NOMO-1 treated with DMSO at 0.1 percent for 48 hours (cell line): ENCODE measurements around the gene MBIP.
"Not testable (repeated sequence)": the region's sequence is repeated elsewhere in the genome, so short reads cannot be mapped to it uniquely, and the experiment has no call there.

ENCODE experiments used
- DNase-seq: peaks from one replicate; lab custom pipeline; 2025; ENCODE audit not compliant: unreplicated experiment; lab: John Stamatoyannopoulos, UW

MBIP gene, protein sequence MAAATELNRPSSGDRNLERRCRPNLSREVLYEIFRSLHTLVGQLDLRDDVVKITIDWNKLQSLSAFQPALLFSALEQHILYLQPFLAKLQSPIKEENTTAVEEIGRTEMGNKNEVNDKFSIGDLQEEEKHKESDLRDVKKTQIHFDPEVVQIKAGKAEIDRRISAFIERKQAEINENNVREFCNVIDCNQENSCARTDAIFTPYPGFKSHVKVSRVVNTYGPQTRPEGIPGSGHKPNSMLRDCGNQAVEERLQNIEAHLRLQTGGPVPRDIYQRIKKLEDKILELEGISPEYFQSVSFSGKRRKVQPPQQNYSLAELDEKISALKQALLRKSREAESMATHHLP

DNA sequence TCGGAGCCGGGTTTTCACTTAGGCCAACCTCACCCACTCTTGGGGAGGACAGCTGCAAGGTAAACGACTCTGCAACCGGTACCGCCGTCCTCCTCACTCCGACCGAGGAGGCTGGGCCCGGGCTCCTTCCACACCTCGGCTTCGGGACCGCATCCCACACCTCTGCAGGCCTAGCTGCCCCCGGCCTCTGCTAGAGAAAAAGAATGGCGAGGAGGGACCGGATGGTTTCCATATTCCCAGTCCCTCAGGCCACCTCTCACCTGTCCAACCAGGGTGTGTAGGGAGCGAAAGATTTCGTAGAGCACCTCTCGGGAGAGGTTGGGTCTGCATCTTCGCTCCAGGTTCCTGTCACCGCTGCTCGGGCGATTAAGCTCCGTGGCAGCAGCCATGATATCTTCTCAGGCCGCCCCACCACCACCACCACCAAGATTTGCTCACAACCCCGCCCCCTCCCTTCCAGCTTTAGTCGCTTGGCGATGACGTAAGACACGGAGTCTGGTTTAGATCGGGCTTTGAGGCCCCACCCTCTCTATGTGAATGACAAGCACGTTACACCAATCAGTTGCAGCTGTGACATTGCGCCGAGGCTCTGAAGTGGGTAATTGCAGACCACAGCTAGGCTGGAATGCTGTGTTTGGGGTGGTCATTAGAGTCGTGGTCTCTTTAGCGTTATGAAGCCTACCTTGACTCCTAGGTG lies at the start of gene MBIP:
Gene MBIP, minus strand, starts transcription at position 438 of the 697 bp plus-strand sequence. Its CDS starts 49 bp downstream, at position 389.
- DNase-seq = peak; percentile 93

- no peak for DNase-seq
Measured at GRCh38 chr14:36367985-36368774, 47.7 kb upstream of the MBIP start.

DNA sequence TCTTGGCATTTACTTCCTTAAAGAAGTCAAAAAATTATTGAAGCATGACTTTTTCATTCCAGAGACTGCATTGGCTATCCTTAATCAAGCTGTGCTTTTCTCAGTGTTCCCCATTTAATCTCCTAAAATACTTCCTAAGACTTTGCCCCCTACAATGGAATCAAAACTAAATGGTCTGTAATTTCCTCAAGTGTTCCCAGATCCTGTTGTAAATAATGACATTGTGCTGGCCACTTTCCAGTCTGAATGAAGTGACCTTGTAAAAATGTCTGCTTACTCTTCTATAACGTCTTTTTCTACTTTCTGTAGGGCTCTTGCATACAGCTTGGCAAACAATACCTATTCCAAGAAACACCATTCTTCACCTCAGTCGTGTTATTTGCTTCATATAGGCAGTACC lies 45.3 kb upstream of the MBIP start:
- no peak for DNase-seq

- peak; percentile 18 for DNase-seq
Measured at GRCh38 chr14:36363704-36364103, 43.3 kb upstream of the MBIP start.

GRCh38 chr14:36362648-36363047 lies 42.2 kb upstream of the MBIP start:
- DNase-seq = no peak

GRCh38 chr14:36361210-36361853 lies 40.9 kb upstream of the MBIP start:
- peak; percentile 82 for DNase-seq

- no peak for DNase-seq
Measured at GRCh38 chr14:36356862-36357261, 36.4 kb upstream of the MBIP start.

DNA sequence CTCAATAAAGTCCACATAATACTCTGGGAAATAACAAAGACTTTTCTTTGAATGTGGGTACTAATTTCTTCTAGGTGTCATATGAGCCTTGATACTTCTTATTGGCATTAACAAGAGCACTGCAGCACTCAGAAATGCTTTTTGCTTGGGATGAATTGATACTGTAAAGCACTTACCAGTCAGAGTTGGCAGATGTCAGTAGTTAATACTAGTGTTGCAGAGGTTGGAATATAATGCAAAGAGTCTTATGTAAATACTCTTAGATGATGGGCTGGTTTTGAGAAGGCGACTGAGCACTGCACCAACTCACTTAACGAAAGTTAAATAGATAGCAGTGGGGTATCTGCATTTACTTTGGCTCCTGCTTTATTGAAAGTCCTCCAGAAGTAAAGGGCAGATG lies 25.6 kb upstream of the MBIP start:
- DNase-seq = no peak

- DNase-seq = no peak
Measured at GRCh38 chr14:36344211-36344610, 23.8 kb upstream of the MBIP start.

GRCh38 chr14:36341811-36342210 lies 21.4 kb upstream of the MBIP start:
- DNase-seq = not testable (repeated sequence)

DNA sequence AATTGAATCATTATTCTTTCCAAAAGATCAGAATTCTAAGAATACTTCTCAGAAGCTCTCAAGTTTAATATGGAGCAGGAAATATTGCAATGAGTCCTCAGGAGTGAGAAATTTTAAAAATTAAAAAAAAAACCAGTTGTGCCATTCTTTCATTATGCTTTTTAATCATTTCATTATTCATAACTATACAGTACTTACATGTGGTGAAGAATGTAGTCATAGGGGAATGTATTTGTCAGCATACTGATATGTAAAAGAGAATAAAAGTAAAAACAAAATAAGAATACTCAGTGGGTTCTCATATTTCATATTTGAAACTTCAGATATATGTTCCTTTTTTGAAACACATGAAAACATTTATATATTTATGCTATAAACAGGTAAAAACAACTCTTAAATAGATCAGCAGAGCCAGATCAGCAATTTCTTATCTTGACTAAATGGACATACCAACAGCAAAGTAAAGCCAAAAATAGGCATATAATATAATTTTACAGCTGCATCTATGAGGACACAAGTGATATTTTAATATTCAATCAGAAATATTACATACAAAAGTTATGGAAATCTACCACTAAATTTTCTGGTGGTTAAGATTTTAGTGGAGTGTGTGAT lies 19.9 kb upstream of the MBIP start:
- DNase-seq = no peak

DNA sequence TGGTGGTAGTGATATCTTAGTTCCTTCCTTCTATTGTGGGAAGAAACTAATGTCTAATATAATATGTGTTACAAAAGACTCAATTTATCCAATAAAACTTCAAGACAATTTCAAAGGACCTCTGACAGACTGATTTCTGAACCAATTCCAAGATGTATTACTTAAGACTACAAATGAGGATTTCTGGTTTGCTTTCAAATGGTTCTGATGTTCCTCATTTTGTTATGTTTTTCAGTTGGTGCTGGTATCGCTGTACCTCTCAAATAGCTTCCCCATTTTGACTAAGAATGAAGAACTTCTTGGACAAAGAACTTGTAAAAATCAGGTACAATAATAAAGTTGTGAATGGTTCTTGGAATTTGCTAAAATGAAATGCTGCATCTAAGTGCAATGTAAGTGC lies 19.4 kb upstream of the MBIP start:
- DNase-seq = peak; percentile 91

GRCh38 chr14:36333119-36333518 lies 12.7 kb upstream of the MBIP start:
- DNase-seq = no peak

GRCh38 chr14:36327573-36327972 lies 7.1 kb upstream of the MBIP start:
- DNase-seq = not testable (repeated sequence)

DNA sequence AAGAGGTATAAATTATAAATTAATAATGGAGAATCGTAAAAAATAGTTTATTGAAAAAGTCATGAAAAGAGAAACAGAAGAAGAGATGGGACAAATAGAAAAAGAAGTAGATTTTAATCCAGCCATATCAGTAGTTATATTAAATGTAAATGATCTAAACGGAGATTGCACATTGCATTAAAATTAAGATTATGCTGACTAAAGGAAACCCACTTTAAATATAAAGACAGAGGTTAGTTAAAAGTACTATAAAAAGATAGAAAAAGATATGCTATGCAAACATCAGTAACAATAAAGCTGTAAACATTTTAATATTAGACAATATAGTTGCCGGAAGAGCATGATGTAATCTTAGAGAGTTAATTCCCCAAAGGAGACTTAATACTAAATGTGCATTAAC lies 5.4 kb upstream of the MBIP start:
- DNase-seq = no peak

- no peak for DNase-seq
Measured at GRCh38 chr14:36324897-36325296, 4.5 kb upstream of the MBIP start.

- no peak for DNase-seq
Measured at GRCh38 chr14:36320897-36321381, 502 bp upstream of the MBIP start.

GRCh38 chr14:36319899-36320199 lies 588 bp downstream of the MBIP start:
- no peak for DNase-seq

- no peak for DNase-seq
Measured at GRCh38 chr14:36317650-36318049, 2.8 kb downstream of the MBIP start.

DNA sequence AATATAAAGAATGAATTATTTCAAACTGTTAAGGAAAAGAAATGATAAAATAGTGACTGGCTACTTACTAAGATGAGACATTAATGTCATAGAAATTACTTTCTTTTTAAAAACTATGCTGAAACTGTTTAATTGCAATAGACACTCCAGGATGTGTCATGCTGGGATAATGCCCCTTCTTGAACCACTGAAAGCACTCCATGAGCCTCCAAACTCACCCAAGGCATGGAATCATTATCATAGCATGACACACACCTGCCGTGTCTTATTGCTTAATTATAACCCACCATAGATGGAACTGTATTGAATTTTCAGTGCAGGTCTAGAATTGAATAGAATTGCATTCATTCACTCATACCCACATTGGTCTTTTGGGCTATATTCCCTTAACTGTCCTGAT lies 4.3 kb downstream of the MBIP start:
- DNase-seq = no peak
